CD4-positive, alpha-beta T cell (primary cell): ENCODE measurements around the gene KRTAP5-8. TPM values are rescaled to one million over a fixed set of nuclear protein-coding genes. Genes with fewer than 3 reads are reported as not detected.

Source experiments
- ATAC-seq: fragments of 200-7000 bp; cut with Tn5 transposase; one replicate; pipeline ENCODE4 v1.10.0; 2022; ENCODE audit warnings: mild to moderate bottlenecking; ENCODE audit not compliant: poor library complexity
- CTCF ChIA-PET: fragments of 350-600 bp; sonication (Branson Sonifier 250); formaldehyde crosslinking; loops from one replicate; lab custom pipeline; 2021; ENCODE audit warnings: antibody characterized with exemption, inconsistent platforms; lab: Charles Lee
- POLR2A ChIA-PET: fragments of 350-600 bp; sonication (Branson Sonifier 250); formaldehyde crosslinking; loops from one replicate; lab custom pipeline; 2021; ENCODE audit warnings: antibody characterized with exemption, inconsistent platforms; lab: Charles Lee
- DNase-seq, 14 experiments: peaks; one replicate each; pipeline ENCODE4 v3.0.0-alpha.2; 2013 to 2020; ENCODE audit warnings: mixed read lengths in 2 of 14
- H3K27ac ChIP-seq, 2 donors: one replicate each; pipeline versions ENCODE4 v1.5.1 to v1.7.0; 2013; ENCODE audit warnings: low read length in 2 of 2, low read depth in 1 of 2, mild to moderate bottlenecking in 1 of 2
- H3K27me3 ChIP-seq, 2 experiments: 1 replicate in 1 of 2; 2 replicates in 1 of 2; pipeline versions ENCODE4 v1.6.1 to v1.7.0; 2013; ENCODE audit warnings: low read length in 2 of 2, control low read depth in 1 of 2, mild to moderate bottlenecking in 1 of 2, moderate library complexity in 1 of 2; ENCODE audit not compliant: insufficient read depth in 2 of 2, control insufficient read depth in 1 of 2
- H3K36me3 ChIP-seq: one replicate; pipeline ENCODE4 v1.6.1; 2013; ENCODE audit warnings: low read length, control low read depth; ENCODE audit not compliant: insufficient read depth
- H3K4me1 ChIP-seq: one replicate; pipeline ENCODE4 v1.6.1; 2013; ENCODE audit warnings: low read length, control low read depth; ENCODE audit not compliant: insufficient read depth
- H3K4me3 ChIP-seq: one replicate; pipeline ENCODE4 v1.5.1; 2013; ENCODE audit warnings: mild to moderate bottlenecking, low read length, moderate library complexity
- H3K9me3 ChIP-seq, 2 experiments: 1 replicate in 1 of 2; 2 replicates in 1 of 2; pipeline versions ENCODE4 v1.6.1 to v1.7.0; 2013; ENCODE audit warnings: low read length in 2 of 2, mild to moderate bottlenecking in 2 of 2, control low read depth in 1 of 2, moderate library complexity in 1 of 2; ENCODE audit not compliant: control insufficient read depth in 1 of 2, insufficient read depth in 1 of 2
- H3K27ac Mint-ChIP-seq: one replicate; pipeline ENCODE4 v1.8.0; 2020; ENCODE audit warnings: mixed read lengths
- H3K27me3 Mint-ChIP-seq: one replicate; pipeline ENCODE4 v1.8.0; 2021; ENCODE audit warnings: mixed read lengths
- H3K36me3 Mint-ChIP-seq: one replicate; pipeline ENCODE4 v1.8.0; 2021; ENCODE audit warnings: low read depth, mixed read lengths
- H3K4me1 Mint-ChIP-seq: one replicate; pipeline ENCODE4 v1.8.0; 2021; ENCODE audit warnings: low read depth, mixed read lengths
- H3K4me3 Mint-ChIP-seq: one replicate; pipeline ENCODE4 v1.8.0; 2020; ENCODE audit warnings: mild to moderate bottlenecking, mixed read lengths
- H3K9me3 Mint-ChIP-seq: one replicate; pipeline ENCODE4 v1.8.0; 2020; ENCODE audit warnings: mixed read lengths
- CTCF ChIP-seq: fragments of 200-600 bp; IDR thresholded peaks from one replicate; pipeline ENCODE4 v1.8.0; 2022; ENCODE audit warnings: antibody characterized with exemption, mild to moderate bottlenecking
- intact Hi-C, 2 experiments: fragments of 100-400 bp; cut with DNase I in 1 of 2; cut with micrococcal nuclease in 1 of 2; formaldehyde crosslinking; loops; one replicate each; pipeline versions ENCODE4 v1.15.1 to v1.9.0; 2023 to 2025; cut with DNase I, micrococcal nuclease
- total RNA-seq, 174 experiments: library from RNA in 2 of 174; stranded (reverse) in 2 of 174; gene quantifications; one replicate each; pipeline ENCODE4 v1.2.3 and lab custom pipeline; 2021 to 2026

KRTAP5-8 gene
- total RNA-seq, 2 experiments from 2014 or later, result not detected

DNA sequence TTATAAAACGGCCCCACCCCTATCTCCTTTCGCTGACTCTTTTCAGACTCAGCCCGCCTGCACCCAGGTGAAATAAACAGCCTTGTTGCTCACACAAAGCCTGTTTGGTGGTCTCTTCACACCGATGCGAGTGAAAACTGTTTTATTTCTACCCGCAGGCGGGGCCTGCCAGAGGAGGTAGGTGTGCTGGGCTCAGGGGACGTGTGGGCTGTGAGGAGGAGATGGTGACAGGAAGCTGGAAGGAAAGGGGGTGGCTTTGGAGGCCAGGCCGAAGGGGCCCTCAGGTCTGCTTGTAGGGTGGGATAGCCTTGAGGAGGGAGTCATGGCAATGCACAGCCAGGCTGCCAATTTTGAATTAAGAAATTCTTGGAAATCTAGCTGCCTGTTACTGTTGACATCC is 32.0 kb upstream of the KRTAP5-8 start:
- H3K4me1 Mint-ChIP-seq, result no peaks in the 10 kb centered on the region
- no peak overlapping the region for H3K27ac Mint-ChIP-seq
- H3K9me3 Mint-ChIP-seq, result peaks cover 14% of the 10 kb centered on the region
- H3K27ac ChIP-seq, result no peak overlapping the region
- peaks cover 77% of the 10 kb centered on the region for H3K36me3 Mint-ChIP-seq
- TF ChIP-seq CTCF, result no peak
- intact Hi-C loops, result no loop called here
- ATAC-seq (no peak), DNase-seq (peak in 1 of 14 experiments; percentile 6)
- H3K4me3 ChIP-seq, result no peak overlapping the region
- H3K27me3 ChIP-seq, result no peaks in the 10 kb centered on the region
- peaks cover 25 to 31% of the 10 kb centered on the region in 2 experiments for H3K9me3 ChIP-seq
- no peaks in the 10 kb centered on the region for H3K27me3 Mint-ChIP-seq
- no peaks in the 10 kb centered on the region for H3K4me1 ChIP-seq
- CTCF ChIA-PET, result no interaction called here
- no peak overlapping the region for H3K4me3 Mint-ChIP-seq
- peaks cover 27% of the 10 kb centered on the region for H3K36me3 ChIP-seq
- POLR2A ChIA-PET, result no interaction called here

DNA sequence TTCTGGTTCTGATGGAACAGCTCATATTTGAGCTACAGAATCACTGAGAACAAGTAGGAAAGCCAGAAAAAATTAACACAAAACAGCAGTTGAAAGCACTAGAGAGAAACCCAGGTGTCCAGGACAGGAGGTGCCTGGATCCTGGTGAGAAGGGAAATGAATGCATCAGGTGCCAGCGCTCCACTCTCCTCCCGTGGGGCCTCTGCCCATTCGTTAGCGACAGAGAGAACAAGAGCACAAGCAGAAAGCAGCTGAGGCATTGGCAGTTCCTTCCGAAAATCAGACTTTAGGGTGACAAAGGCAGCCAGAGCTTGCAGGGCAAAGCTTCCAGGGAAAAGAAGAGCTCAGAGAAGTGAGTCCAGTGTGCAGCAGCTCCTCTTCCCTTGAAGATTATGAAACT is 30.7 kb upstream of the KRTAP5-8 start:
- Histone ChIP-seq H3K27me3 (no peaks in the 10 kb centered on the region), H3K4me3 (no peak overlapping the region), H3K4me1 (no peaks in the 10 kb centered on the region), H3K9me3 (peaks cover 23 to 31% of the 10 kb centered on the region in 2 experiments), H3K36me3 (peaks cover 15% of the 10 kb centered on the region), H3K27ac (no peak overlapping the region)
- DNase-seq, result peak in 1 of 14 experiments; percentile 11
- Mint-ChIP-seq H3K4me3 (no peak overlapping the region), H3K27me3 (no peaks in the 10 kb centered on the region), H3K27ac (no peak overlapping the region), H3K9me3 (peaks cover 14% of the 10 kb centered on the region), H3K4me1 (no peaks in the 10 kb centered on the region), H3K36me3 (peaks cover 63% of the 10 kb centered on the region)
- intact Hi-C loops, result no loop called here
- TF ChIP-seq CTCF, result no peak
- ChIA-PET POLR2A (interaction anchor here (0.6 kb wide), 1 partner anchor 59 kb away, joined by 3 read pairs; the partner anchor contains the start of gene DHCR7), CTCF (no interaction called here)
- no peak for ATAC-seq

- H3K27ac Mint-ChIP-seq, result no peak overlapping the region
- ATAC-seq (no peak), DNase-seq (peak in 1 of 14 experiments; percentile 29)
- no peaks in the 10 kb centered on the region for H3K27me3 ChIP-seq
- H3K4me1 ChIP-seq, result no peaks in the 10 kb centered on the region
- H3K9me3 ChIP-seq, result peaks cover 0 to 10% of the 10 kb centered on the region in 2 experiments
- H3K36me3 Mint-ChIP-seq, result no peaks in the 10 kb centered on the region
- no peak overlapping the region for H3K4me3 ChIP-seq
- H3K4me3 Mint-ChIP-seq, result no peak overlapping the region
- no peaks in the 10 kb centered on the region for H3K4me1 Mint-ChIP-seq
- no peak overlapping the region for H3K27ac ChIP-seq
- H3K27me3 Mint-ChIP-seq, result no peaks in the 10 kb centered on the region
- peaks cover 5% of the 10 kb centered on the region for H3K9me3 Mint-ChIP-seq
- ChIA-PET POLR2A (no interaction called here), CTCF (no interaction called here)
- intact Hi-C loops, result no loop called here
- TF ChIP-seq CTCF, result no peak
- H3K36me3 ChIP-seq, result no peaks in the 10 kb centered on the region
These were observed 19.0 kb upstream of the KRTAP5-8 start for GRCh38 chr11:71518506-71519471.
